ENCODE results near the gene DUOX2. TPM values are rescaled to one million over a fixed set of nuclear protein-coding genes. Genes with fewer than 3 reads are reported as not detected.

Gene DUOX2
- total and polyA plus RNA-seq, 2 of the 8 experiments (the other 6 are each of a cell fraction or from before 2014, with no cell fraction given) = 0.08 TPM; not detected in 1

GRCh38 chr15:45140557-45141250 lies 26.7 kb upstream of the DUOX2 start (continued):
- no peak for TF ChIP-seq ATF3 (IDR thresholded peaks at IDR 0.05; ENCODE audit: insufficient read depth, low read depth, low read length)
- no peak for TF ChIP-seq CBX5 (IDR thresholded peaks at IDR 0.05; ENCODE audit: low read depth, low read length)
